Measurements from ENCODE around the gene CACYBP.
"Not testable (repeated sequence)": the region's sequence is repeated elsewhere in the genome, so short reads cannot be mapped to it uniquely, and the experiment has no call there.

CACYBP gene

DNA sequence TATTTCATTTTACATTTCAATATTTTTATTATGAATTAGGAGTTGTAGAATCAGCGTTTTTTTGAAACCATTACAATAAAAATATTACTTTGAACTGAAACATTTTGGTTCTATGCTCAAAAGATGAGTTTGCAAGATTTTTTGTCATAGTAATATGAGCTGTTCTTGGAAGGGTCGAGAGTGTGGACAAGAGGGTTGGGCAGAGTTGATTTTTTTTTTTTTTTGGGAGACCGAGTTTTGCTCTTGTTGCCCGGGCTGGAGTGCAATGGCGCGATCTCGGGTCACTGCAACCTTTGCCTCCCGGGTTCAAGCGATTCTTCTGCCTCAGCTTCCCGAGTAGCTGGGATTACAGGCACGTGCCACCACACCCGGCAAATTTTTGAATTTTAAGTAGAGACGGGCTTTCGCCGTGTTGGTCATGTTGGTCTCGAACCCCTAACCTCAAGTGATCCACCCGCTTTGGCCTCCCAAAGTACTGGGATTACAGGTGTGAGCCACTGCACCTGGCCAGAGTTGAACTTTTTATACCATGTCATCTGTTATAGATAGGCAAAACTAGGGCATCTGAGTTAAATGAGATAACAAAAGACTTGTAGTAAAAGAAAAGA is 3.3 kb downstream of the CACYBP start:
- in situ Hi-C loops (cut with MboI; ENCODE audit: low sequenced_read_pairs), result no loop called here

- in situ Hi-C loops (cut with MboI; ENCODE audit: low sequenced_read_pairs), result no loop called here
These were observed 3.8 kb downstream of the CACYBP start for GRCh38 chr1:175003521-175003920.

DNA sequence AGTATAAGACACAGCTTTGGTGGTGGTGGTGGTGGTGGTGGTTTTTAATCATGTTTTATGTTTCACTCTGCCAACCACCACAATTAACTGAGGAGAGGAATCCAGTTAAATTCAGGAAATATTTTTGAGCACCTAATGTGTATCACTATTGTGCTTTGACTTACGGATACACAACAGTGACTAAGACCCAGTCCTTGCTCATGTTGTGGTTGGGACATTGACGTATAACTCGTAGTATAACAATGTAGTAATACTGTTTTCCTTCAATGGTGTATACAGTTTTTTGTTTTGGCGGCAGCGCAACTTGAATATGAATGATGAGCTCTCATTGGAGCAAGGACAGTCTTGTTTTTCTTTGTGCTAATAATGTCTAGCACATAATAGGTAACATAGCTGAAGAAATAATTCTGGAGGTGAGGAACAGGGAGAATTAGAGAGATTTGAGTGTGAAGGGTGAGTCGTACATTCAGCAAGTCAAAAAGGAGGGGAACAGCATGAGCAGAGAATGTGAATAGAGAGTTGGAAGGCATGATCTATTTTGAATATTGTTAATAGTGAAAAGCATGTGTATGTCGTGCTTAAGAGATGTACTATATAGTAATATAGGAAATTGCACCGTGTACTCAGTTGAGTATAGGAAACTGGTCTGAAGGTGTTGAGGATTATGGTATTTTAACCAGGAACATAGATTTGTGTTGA is 5.5 kb downstream of the CACYBP start:
- in situ Hi-C loops (cut with MboI; ENCODE audit: low sequenced_read_pairs), result no loop called here

DNA sequence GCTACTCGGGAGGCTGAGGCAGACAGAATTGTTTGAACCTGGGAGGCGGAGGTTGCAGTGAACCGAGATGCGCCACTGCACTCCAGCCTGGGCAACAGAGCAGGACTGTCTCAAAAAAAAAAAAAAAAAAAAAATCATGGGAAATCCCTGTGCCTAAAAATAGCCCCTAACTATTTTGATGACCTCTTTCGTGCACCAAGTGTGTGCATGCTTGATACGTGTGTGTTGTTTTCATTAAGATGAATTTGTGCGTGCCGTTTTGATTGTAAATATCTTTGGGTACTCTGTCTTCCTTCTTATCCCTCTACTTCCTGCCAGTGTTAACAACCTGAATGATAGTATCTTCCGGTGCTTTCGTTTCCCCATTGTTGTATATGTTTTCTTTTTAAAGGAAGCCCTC is 9.8 kb downstream of the CACYBP start:
- in situ Hi-C loops (cut with MboI; ENCODE audit: low sequenced_read_pairs), result no loop called here

GRCh38 chr1:175013445-175013844 is 13.7 kb downstream of the CACYBP start:
- in situ Hi-C loops (cut with MboI; ENCODE audit: low sequenced_read_pairs), result no loop called here

- in situ Hi-C loops (cut with MboI; ENCODE audit: low sequenced_read_pairs), result no loop called here
These were observed 15.5 kb downstream of the CACYBP start for GRCh38 chr1:175015243-175015642.

- in situ Hi-C loops (cut with MboI; ENCODE audit: low sequenced_read_pairs), result no loop called here
These were observed 19.8 kb downstream of the CACYBP start for GRCh38 chr1:175019524-175019923.

GRCh38 chr1:175023043-175023921 is 23.5 kb downstream of the CACYBP start, which contains the start of gene MRPS14:
Gene MRPS14 (minus strand): TSS chr1:175023425. CDS start chr1:175023408, 17 bp downstream.
- in situ Hi-C loops (cut with MboI; ENCODE audit: low sequenced_read_pairs), result no loop called here

DNA sequence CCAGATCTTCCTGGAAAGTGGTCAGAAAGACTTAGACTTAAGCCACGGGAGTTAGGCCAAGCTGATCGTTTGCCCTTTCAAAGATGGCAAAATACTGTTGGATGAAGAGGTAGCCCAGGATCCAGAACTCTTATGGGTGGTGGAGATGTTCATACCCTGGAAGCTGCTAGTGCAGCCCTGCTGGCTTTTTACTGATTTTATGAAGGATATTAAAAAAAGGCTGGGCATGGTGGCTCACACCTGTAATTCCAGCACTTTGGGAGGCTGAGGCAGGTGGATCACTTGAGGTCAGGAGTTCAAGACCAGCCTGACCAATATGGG is 24.1 kb downstream of the CACYBP start:
- in situ Hi-C loops (cut with MboI; ENCODE audit: low sequenced_read_pairs), result not testable (repeated sequence)

- in situ Hi-C loops (cut with MboI; ENCODE audit: low sequenced_read_pairs), result loop anchor here (25.0 kb wide), 1 partner anchor 113 kb away; no protein-coding TSS in a partner anchor
These were observed 25.0 kb downstream of the CACYBP start for GRCh38 chr1:175024773-175025172.

GRCh38 chr1:175033953-175034352 is 34.2 kb downstream of the CACYBP start:
- in situ Hi-C loops (cut with MboI; ENCODE audit: low sequenced_read_pairs), result loop anchor here (25.0 kb wide), 1 partner anchor 103 kb away; no protein-coding TSS in a partner anchor

DNA sequence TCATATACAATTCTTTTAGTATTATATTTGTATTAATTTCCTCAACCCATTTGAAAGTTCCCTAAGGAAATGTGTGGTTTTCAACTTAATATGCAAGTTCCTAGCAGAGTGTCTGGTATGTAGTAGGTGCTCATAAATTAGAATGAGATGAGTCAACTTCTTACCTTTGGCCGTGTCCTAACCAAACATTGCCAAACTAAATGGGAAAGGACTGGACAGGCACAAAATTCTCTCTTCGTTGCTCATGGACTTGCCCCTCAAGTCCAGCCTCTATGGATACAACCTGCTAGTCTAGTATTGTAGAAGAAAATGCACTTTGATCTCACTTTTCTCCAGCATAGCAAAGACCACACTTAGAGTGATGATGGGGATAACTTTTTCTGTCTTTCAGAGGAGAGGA is 35.0 kb downstream of the CACYBP start:
- in situ Hi-C loops (cut with MboI; ENCODE audit: low sequenced_read_pairs), result loop anchor here (25.0 kb wide), 1 partner anchor 103 kb away; no protein-coding TSS in a partner anchor

DNA sequence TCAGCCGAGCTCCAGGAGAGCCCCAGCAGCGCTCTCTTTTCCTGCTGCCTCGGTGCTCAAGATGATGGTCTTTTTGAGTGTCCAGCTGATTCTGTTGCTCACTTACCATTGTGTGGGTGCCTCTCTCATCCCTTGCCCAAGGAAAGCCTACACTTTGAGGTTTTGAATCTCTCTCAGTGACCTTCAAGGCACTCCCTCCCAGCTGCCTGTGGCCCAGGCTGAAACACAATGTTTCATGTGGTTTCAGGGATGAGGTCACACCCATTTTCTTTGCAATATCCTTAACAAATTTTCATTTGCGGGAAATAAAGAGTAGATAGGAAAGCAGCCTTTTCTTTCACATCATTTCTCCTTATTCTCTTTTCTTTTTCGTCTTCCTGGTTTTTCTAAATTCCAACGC is 36.1 kb downstream of the CACYBP start:
- in situ Hi-C loops (cut with MboI; ENCODE audit: low sequenced_read_pairs), result loop anchor here (25.0 kb wide), 1 partner anchor 101 kb away; no protein-coding TSS in a partner anchor

DNA sequence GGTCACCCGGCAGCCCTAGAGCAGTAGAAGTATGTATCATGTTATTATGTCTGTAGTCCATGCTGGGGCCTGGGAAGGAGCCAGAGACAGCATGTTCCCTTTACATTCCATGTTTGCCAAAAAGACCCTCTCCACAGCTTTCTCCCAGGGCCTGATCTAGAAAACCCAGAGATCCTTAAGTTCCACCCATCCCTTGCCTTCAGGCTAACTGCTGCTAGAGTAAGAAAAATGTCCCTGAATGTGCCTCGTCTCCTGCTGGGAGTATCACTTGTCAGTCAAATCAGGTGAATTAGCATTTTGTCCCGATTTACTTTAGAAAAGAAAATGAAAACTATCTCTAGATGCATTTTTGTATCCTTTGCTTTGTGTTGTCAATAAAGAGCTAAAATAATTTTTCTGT is 36.7 kb downstream of the CACYBP start:
- in situ Hi-C loops (cut with MboI; ENCODE audit: low sequenced_read_pairs), result loop anchor here (25.0 kb wide), 1 partner anchor 101 kb away; no protein-coding TSS in a partner anchor

DNA sequence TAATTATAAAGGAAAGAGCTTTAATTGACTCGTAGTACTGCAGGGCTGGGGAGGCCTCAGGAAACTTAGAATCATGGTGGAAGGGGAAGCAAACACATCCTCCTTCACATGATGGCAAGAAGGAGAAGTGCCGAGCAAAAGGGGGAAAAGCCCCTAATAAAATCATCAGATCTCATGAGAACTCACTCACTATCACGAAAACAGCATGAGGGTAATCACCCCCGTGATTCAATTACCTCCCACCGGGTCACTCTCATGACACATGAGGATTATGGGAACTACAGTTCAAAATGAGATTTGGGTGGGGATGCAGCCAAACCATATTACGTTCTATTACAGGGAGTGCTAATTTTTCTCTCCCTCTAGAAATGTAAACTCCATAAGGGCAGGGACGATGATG is 37.7 kb downstream of the CACYBP start:
- in situ Hi-C loops (cut with MboI; ENCODE audit: low sequenced_read_pairs), result loop anchor here (25.0 kb wide), 1 partner anchor 100 kb away; no protein-coding TSS in a partner anchor

- in situ Hi-C loops (cut with MboI; ENCODE audit: low sequenced_read_pairs), result loop anchor here (25.0 kb wide), 1 partner anchor 97 kb away; no protein-coding TSS in a partner anchor
These were observed 40.7 kb downstream of the CACYBP start for GRCh38 chr1:175040324-175040879.

DNA sequence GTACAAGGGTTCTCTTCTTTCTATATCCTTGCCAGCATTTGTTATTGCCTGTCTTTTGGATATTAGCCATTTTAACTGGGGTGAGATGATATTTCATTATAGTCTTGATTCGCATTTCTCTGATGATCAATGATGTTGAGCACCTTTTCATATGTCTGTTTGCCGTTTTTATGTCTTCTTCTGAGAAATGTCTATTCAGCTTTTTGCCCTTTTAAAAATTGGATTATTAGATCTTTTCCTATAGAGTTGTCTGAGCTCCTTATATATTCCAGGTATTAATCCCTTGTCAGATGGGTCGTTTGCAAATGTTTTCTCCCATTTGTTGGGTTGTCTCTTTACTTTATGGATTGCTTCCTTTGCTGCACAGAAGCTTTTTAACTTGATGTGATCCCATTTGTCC is 42.9 kb downstream of the CACYBP start:
- in situ Hi-C loops (cut with MboI; ENCODE audit: low sequenced_read_pairs), result loop anchor here (25.0 kb wide), 1 partner anchor 95 kb away; no protein-coding TSS in a partner anchor

DNA sequence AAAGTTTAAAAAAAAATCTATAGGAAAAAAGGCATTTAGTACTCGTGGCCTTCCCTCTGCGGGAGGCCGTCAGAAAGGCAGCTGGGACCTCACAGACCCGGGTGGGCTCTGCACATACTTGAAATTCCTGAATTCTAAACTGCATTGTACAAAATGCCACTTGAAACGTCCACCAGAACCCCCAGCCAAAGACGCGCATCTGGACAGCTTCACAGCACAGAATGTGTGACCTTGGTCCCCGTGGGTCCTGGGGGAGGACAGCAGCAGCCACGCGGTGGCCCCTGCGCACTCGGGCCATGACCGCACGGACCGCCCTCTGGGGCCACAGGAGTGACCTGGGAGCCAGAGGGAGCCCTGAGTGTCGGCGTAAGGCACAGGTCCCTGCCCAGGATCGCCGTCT is 44.1 kb downstream of the CACYBP start:
- in situ Hi-C loops (cut with MboI; ENCODE audit: low sequenced_read_pairs), result loop anchor here (25.0 kb wide), 1 partner anchor 93 kb away; no protein-coding TSS in a partner anchor

DNA sequence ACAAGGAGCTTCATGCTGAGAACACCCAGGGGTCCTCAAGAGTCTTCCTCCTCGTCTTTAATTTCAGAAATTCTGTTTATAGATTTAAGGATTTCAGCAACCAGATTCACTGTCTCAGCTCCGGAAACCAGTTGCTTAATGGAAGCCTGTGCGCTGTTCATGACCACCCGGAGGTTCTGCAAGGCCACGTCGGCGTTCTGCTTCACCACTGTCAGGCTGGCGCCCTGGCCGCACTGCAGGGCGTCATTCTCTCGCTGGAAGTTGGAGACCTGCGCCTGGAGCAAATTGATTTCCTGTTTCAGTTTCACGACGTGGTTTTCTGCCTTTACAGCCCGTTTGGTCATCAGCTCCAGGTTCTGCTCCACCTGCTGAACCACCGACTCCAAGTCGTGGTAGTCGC is 44.8 kb downstream of the CACYBP start:
- in situ Hi-C loops (cut with MboI; ENCODE audit: low sequenced_read_pairs), result loop anchor here (25.0 kb wide), 1 partner anchor 93 kb away; no protein-coding TSS in a partner anchor

DNA sequence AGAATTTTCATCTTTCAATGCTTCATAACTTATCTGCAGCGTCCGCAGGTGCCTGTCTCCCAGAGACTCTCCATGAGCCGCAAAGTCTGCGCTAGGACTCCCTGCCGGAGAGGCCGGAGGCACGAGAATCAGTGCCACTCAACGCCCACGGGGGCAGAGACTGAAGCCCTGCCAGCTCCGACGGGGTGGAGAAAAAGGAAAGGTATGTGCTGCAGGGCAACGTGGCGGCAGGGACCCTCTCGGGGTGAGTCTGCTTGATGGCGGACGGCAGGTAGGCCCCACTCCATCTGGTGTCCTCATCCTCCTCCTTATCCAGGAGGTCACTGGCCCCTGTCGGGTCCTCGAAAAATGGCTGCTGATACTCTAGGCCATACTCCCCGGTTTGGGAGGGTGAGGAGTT is 45.4 kb downstream of the CACYBP start:
- in situ Hi-C loops (cut with MboI; ENCODE audit: low sequenced_read_pairs), result loop anchor here (25.0 kb wide), 1 partner anchor 92 kb away; no protein-coding TSS in a partner anchor

- in situ Hi-C loops (cut with MboI; ENCODE audit: low sequenced_read_pairs), result loop anchor here (25.0 kb wide), 1 partner anchor 92 kb away; no protein-coding TSS in a partner anchor
These were observed 45.8 kb downstream of the CACYBP start for GRCh38 chr1:175045519-175045918.
